GM23338 (cell line): Measurements from ENCODE around the gene TBCD. TPM values are rescaled to one million over a fixed set of nuclear protein-coding genes. Genes with fewer than 3 reads are reported as not detected.

Source experiments
- ATAC-seq: fragments of 200-7000 bp; cut with Tn5 transposase; 3 replicates; pipeline ENCODE4 v1.9.1; 2020
- DNase-seq: peaks from one replicate; pipeline ENCODE4 v3.0.0-alpha.2; 2015; ENCODE audit warnings: low spot score
- H2AFZ ChIP-seq: fragments of 200-600 bp; sonication (generic); 2 replicates; pipeline ENCODE4 v1.8.0; 2016; ENCODE audit warnings: antibody characterized with exemption, mild to moderate bottlenecking, moderate library complexity
- H3F3A ChIP-seq: fragments of 200-600 bp; sonication (generic); replicated peaks from 2 replicates; pipeline ENCODE4 v1.8.0; 2017; ENCODE audit warnings: antibody characterized with exemption, mixed run types, low read depth
- H3K27ac ChIP-seq: fragments of 200-600 bp; sonication (generic); 2 replicates; pipeline ENCODE4 v1.6.1; 2016; ENCODE audit warnings: low read depth
- H3K27me3 ChIP-seq: fragments of 200-600 bp; sonication (generic); 2 replicates; pipeline ENCODE4 v1.8.0; 2016; ENCODE audit warnings: mild to moderate bottlenecking, mixed run types, moderate library complexity; ENCODE audit not compliant: insufficient read depth
- H3K36me3 ChIP-seq: fragments of 200-600 bp; sonication (generic); 2 replicates; pipeline ENCODE4 v1.8.0; 2016; ENCODE audit warnings: mild to moderate bottlenecking; ENCODE audit not compliant: insufficient read depth
- H3K4me1 ChIP-seq: fragments of 200-600 bp; sonication (generic); 2 replicates; pipeline ENCODE4 v1.8.0; 2016; ENCODE audit warnings: mild to moderate bottlenecking, moderate library complexity; ENCODE audit not compliant: insufficient read depth
- H3K4me2 ChIP-seq: fragments of 200-600 bp; sonication (generic); 2 replicates; pipeline ENCODE4 v1.7.1; 2017; ENCODE audit warnings: mixed run types
- H3K4me3 ChIP-seq: fragments of 200-600 bp; sonication (generic); 2 replicates; pipeline ENCODE4 v1.6.1; 2016; ENCODE audit warnings: mixed run types
- H3K79me2 ChIP-seq: fragments of 200-600 bp; sonication (generic); replicated peaks from 2 replicates; pipeline ENCODE4 v1.8.0; 2017; ENCODE audit warnings: mild to moderate bottlenecking; ENCODE audit not compliant: insufficient read depth
- H3K9me2 ChIP-seq: fragments of 200-600 bp; sonication (generic); 2 replicates; pipeline ENCODE4 v1.8.0; 2017; ENCODE audit not compliant: insufficient read depth
- H4K20me1 ChIP-seq: fragments of 200-600 bp; sonication (generic); replicated peaks from 2 replicates; pipeline ENCODE4 v1.8.0; 2017; ENCODE audit warnings: mild to moderate bottlenecking; ENCODE audit not compliant: insufficient read depth
- H3K27ac Mint-ChIP-seq: 2 replicates; pipeline ENCODE4 v1.8.0; 2020; ENCODE audit warnings: inconsistent platforms, mild to moderate bottlenecking, moderate library complexity, mixed read lengths
- H3K27me3 Mint-ChIP-seq: 3 replicates; pipeline ENCODE4 v1.8.0; 2022; ENCODE audit warnings: low read depth, mild to moderate bottlenecking, moderate library complexity, mixed read lengths, inconsistent platforms; ENCODE audit not compliant: insufficient read depth, poor library complexity
- H3K36me3 Mint-ChIP-seq: 3 replicates; pipeline ENCODE4 v1.8.0; 2021; ENCODE audit warnings: low read depth, mild to moderate bottlenecking, inconsistent platforms, moderate library complexity, mixed read lengths
- H3K4me1 Mint-ChIP-seq: 3 replicates; pipeline ENCODE4 v1.8.0; 2020; ENCODE audit warnings: mild to moderate bottlenecking, inconsistent platforms, mixed read lengths
- H3K4me3 Mint-ChIP-seq: 3 replicates; pipeline ENCODE4 v1.8.0; 2021; ENCODE audit warnings: moderate library complexity, mild to moderate bottlenecking, inconsistent platforms, mixed read lengths
- H3K9me3 Mint-ChIP-seq: 3 replicates; pipeline ENCODE4 v1.8.0; 2020; ENCODE audit warnings: moderate library complexity, mild to moderate bottlenecking, inconsistent platforms, mixed read lengths
- CREB1 ChIP-seq: fragments of 250-450 bp; sonication (Bioruptor Pico); IDR thresholded peaks from 2 replicates; pipeline ENCODE4 v1.5.0; 2020; ENCODE audit warnings: low read depth, mild to moderate bottlenecking, moderate library complexity
- EZH2 ChIP-seq: fragments of 200-600 bp; sonication (generic); IDR thresholded peaks from one replicate; pipeline ENCODE4 v1.8.0; 2017; ENCODE audit warnings: antibody characterized with exemption, mild to moderate bottlenecking, low read depth; ENCODE audit not compliant: unreplicated experiment
- EZH2phosphoT487 ChIP-seq: fragments of 200-600 bp; sonication (generic); IDR thresholded peaks from one replicate; pipeline ENCODE4 v1.8.1; 2018; ENCODE audit warnings: antibody characterized with exemption; ENCODE audit not compliant: unreplicated experiment
- JUNB ChIP-seq: IDR thresholded peaks from one replicate; pipeline ENCODE4 v1.6.1; 2016; ENCODE audit warnings: antibody characterized with exemption; ENCODE audit not compliant: unreplicated experiment
- POLR2AphosphoS5 ChIP-seq: IDR thresholded peaks from 2 replicates; pipeline ENCODE4 v1.6.1; 2016; ENCODE audit warnings: antibody characterized with exemption, low read depth
- STAT1 ChIP-seq: IDR thresholded peaks from one replicate; pipeline ENCODE4 v1.6.1; 2016; ENCODE audit warnings: antibody characterized with exemption; ENCODE audit not compliant: unreplicated experiment
- ZNF114 ChIP-seq: fragments of 250-450 bp; sonication (Bioruptor Pico); IDR thresholded peaks from 2 replicates; pipeline ENCODE4 v1.5.0; 2020; ENCODE audit warnings: mild to moderate bottlenecking, moderate library complexity
- polyA plus RNA-seq: library from polyadenylated mRNA; unstranded; fragments of >200 nt; fragmentation: Nextera tagmentation; extraction: Ambion mirVana; gene quantifications from 2 replicates; pipeline ENCODE4 v1.2.1, GENCODE V29; 2016
- total RNA-seq: library from RNA; depleted of rRNA; stranded (reverse); fragments of >200 nt; shearing (Covaris generic); gene quantifications from 2 replicates; pipeline ENCODE4 v1.2.3, GENCODE V29; 2014
- TF ChIP-seq, protein P1 (sequence below): IDR thresholded peaks from 2 replicates; pipeline ENCODE4 v1.6.1; 2016; ENCODE audit warnings: antibody characterized with exemption
- TF ChIP-seq, protein P2 (sequence below): fragments of 250-450 bp; sonication (Bioruptor Pico); IDR thresholded peaks from 2 replicates; pipeline ENCODE4 v1.5.0; 2020; ENCODE audit warnings: mild to moderate bottlenecking, moderate library complexity
- TF ChIP-seq, protein P3 (sequence below), 2 experiments: fragments of 200-600 bp in 1 of 2; sonication (generic) in 1 of 2; conservative IDR thresholded peaks; 2 replicates each; pipeline versions ENCODE4 v1.5.1 to v1.6.1; 2016 to 2017; ENCODE audit warnings: antibody characterized with exemption in 2 of 2, low read depth in 2 of 2, mild to moderate bottlenecking in 2 of 2, moderate library complexity in 1 of 2

Gene TBCD
- total and polyA plus RNA-seq, 2 experiments from 2014 or later, result 75.0 to 116 TPM

DNA sequence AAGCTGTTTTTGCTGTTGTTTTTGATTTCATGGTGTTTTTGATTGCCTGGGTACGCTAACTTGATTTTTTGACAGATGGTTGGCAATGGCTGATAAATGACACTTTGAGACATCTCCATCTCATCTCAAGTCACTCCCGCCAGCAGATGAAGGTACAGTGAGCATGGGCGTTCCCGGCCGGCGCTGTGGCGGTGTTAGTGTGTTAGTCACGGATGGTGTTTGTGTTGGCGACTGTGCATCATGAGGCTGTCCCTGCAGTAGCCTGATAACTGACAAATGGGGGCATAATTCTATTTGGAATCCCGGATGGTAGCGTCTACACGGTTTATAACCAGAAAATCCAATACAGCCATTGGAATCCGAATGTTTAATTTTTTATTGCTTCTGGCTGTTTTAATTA, 169.6 kb downstream of the TBCD start:
- Histone ChIP-seq H2AFZ (no peak overlapping the region), H3F3A (no peaks in the 10 kb centered on the region), H3K36me3 (0 out of 2 replicates have a peak, but pooled peaks cover 7% of the 10 kb centered on the region), H3K9me2 (no peaks in the 10 kb centered on the region), H3K27me3 (no peaks in the 10 kb centered on the region), H3K27ac (no peak overlapping the region), H4K20me1 (0 out of 2 replicates have a peak, but pooled peaks cover 5% of the 10 kb centered on the region), H3K4me1 (no peaks in the 10 kb centered on the region), H3K4me2 (no peak overlapping the region), H3K79me2 (peaks cover 3% of the 10 kb centered on the region; the same call in 1 of the 2 replicates), H3K4me3 (no peak overlapping the region)
- H3K9me3 Mint-ChIP-seq, result no peaks in the 10 kb centered on the region
- no peaks in the 10 kb centered on the region; the same call in 2 of the 3 replicates for H3K4me1 Mint-ChIP-seq
- TF ChIP-seq POLR2AphosphoS5 (no peak), STAT1 (no peak), ZNF114 (CRISPR knock-in tag) (no peak), JUNB (no peak), EZH2 (no peak), EZH2phosphoT487 (no peak), CREB1 (CRISPR knock-in tag) (no peak)
- TF ChIP-seq, protein P1, sequence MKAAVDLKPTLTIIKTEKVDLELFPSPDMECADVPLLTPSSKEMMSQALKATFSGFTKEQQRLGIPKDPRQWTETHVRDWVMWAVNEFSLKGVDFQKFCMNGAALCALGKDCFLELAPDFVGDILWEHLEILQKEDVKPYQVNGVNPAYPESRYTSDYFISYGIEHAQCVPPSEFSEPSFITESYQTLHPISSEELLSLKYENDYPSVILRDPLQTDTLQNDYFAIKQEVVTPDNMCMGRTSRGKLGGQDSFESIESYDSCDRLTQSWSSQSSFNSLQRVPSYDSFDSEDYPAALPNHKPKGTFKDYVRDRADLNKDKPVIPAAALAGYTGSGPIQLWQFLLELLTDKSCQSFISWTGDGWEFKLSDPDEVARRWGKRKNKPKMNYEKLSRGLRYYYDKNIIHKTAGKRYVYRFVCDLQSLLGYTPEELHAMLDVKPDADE, result no peak
- H3K27me3 Mint-ChIP-seq, result no peaks in the 10 kb centered on the region
- ATAC-seq, result no peak
- no peak overlapping the region for H3K4me3 Mint-ChIP-seq
- no peak overlapping the region for H3K27ac Mint-ChIP-seq
- no peak for DNase-seq
- H3K36me3 Mint-ChIP-seq, result peaks cover 34% of the 10 kb centered on the region

DNA sequence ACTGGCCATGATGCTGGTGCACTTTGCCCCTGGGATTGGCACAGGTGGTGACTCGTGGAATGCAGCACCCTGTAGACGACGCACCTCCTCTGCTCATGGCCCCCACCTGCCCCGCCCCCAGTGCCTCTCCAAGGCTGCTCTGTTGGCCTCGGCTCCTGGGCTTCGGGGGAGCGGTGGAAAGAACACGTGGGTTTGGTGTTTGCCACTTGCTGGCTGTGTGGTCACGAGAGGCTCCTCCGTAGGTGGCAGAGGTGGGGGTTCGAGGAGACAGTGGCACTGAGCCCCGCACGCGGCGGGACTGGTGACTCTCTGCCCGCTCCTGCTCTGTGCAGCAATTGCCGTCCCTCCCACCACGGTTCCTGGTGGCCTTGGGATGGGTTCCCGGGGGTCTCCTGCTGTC, 170.8 kb downstream of the TBCD start:
- H3K79me2 ChIP-seq, result no peaks in the 10 kb centered on the region; the same call in 1 of the 2 replicates
- no peaks in the 10 kb centered on the region for H3K9me3 Mint-ChIP-seq
- ATAC-seq (no peak), DNase-seq (no peak)
- H3K27ac ChIP-seq, result no peak overlapping the region
- no peak overlapping the region for H3K4me3 ChIP-seq
- H4K20me1 ChIP-seq, result 0 out of 2 replicates have a peak, but pooled peaks cover 6% of the 10 kb centered on the region
- no peaks in the 10 kb centered on the region; the same call in 2 of the 3 replicates for H3K4me1 Mint-ChIP-seq
- H3K27me3 Mint-ChIP-seq, result no peaks in the 10 kb centered on the region
- H3K36me3 ChIP-seq, result 0 out of 2 replicates have a peak, but pooled peaks cover 7% of the 10 kb centered on the region
- H3K9me2 ChIP-seq, result no peaks in the 10 kb centered on the region
- H3K4me3 Mint-ChIP-seq, result no peak overlapping the region
- no peak overlapping the region for H2AFZ ChIP-seq
- no peak overlapping the region for H3K27ac Mint-ChIP-seq
- no peaks in the 10 kb centered on the region for H3F3A ChIP-seq
- peaks cover 43% of the 10 kb centered on the region for H3K36me3 Mint-ChIP-seq
- H3K4me2 ChIP-seq, result no peak overlapping the region
- no peaks in the 10 kb centered on the region for H3K4me1 ChIP-seq
- no peaks in the 10 kb centered on the region for H3K27me3 ChIP-seq
- TF ChIP-seq, protein P2, sequence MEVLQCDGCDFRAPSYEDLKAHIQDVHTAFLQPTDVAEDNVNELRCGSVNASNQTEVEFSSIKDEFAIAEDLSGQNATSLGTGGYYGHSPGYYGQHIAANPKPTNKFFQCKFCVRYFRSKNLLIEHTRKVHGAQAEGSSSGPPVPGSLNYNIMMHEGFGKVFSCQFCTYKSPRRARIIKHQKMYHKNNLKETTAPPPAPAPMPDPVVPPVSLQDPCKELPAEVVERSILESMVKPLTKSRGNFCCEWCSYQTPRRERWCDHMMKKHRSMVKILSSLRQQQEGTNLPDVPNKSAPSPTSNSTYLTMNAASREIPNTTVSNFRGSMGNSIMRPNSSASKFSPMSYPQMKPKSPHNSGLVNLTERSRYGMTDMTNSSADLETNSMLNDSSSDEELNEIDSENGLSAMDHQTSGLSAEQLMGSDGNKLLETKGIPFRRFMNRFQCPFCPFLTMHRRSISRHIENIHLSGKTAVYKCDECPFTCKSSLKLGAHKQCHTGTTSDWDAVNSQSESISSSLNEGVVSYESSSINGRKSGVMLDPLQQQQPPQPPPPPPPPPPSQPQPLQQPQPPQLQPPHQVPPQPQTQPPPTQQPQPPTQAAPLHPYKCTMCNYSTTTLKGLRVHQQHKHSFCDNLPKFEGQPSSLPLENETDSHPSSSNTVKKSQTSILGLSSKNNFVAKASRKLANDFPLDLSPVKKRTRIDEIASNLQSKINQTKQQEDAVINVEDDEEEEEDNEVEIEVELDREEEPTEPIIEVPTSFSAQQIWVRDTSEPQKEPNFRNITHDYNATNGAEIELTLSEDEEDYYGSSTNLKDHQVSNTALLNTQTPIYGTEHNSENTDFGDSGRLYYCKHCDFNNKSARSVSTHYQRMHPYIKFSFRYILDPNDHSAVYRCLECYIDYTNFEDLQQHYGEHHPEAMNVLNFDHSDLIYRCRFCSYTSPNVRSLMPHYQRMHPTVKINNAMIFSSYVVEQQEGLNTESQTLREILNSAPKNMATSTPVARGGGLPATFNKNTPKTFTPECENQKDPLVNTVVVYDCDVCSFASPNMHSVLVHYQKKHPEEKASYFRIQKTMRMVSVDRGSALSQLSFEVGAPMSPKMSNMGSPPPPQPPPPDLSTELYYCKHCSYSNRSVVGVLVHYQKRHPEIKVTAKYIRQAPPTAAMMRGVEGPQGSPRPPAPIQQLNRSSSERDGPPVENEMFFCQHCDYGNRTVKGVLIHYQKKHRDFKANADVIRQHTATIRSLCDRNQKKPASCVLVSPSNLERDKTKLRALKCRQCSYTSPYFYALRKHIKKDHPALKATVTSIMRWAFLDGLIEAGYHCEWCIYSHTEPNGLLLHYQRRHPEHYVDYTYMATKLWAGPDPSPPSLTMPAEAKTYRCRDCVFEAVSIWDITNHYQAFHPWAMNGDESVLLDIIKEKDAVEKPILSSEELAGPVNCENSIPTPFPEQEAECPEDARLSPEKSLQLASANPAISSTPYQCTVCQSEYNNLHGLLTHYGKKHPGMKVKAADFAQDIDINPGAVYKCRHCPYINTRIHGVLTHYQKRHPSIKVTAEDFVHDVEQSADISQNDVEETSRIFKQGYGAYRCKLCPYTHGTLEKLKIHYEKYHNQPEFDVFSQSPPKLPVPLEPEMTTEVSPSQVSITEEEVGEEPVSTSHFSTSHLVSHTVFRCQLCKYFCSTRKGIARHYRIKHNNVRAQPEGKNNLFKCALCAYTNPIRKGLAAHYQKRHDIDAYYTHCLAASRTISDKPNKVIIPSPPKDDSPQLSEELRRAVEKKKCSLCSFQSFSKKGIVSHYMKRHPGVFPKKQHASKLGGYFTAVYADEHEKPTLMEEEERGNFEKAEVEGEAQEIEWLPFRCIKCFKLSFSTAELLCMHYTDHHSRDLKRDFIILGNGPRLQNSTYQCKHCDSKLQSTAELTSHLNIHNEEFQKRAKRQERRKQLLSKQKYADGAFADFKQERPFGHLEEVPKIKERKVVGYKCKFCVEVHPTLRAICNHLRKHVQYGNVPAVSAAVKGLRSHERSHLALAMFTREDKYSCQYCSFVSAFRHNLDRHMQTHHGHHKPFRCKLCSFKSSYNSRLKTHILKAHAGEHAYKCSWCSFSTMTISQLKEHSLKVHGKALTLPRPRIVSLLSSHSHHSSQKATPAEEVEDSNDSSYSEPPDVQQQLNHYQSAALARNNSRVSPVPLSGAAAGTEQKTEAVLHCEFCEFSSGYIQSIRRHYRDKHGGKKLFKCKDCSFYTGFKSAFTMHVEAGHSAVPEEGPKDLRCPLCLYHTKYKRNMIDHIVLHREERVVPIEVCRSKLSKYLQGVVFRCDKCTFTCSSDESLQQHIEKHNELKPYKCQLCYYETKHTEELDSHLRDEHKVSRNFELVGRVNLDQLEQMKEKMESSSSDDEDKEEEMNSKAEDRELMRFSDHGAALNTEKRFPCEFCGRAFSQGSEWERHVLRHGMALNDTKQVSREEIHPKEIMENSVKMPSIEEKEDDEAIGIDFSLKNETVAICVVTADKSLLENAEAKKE (CRISPR knock-in tag), result no peak
- TF ChIP-seq, protein P1, result no peak
- TF ChIP-seq POLR2AphosphoS5 (no peak), STAT1 (no peak), JUNB (no peak), EZH2phosphoT487 (no peak)
- TF ChIP-seq, protein P3, sequence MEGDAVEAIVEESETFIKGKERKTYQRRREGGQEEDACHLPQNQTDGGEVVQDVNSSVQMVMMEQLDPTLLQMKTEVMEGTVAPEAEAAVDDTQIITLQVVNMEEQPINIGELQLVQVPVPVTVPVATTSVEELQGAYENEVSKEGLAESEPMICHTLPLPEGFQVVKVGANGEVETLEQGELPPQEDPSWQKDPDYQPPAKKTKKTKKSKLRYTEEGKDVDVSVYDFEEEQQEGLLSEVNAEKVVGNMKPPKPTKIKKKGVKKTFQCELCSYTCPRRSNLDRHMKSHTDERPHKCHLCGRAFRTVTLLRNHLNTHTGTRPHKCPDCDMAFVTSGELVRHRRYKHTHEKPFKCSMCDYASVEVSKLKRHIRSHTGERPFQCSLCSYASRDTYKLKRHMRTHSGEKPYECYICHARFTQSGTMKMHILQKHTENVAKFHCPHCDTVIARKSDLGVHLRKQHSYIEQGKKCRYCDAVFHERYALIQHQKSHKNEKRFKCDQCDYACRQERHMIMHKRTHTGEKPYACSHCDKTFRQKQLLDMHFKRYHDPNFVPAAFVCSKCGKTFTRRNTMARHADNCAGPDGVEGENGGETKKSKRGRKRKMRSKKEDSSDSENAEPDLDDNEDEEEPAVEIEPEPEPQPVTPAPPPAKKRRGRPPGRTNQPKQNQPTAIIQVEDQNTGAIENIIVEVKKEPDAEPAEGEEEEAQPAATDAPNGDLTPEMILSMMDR (conservative IDR thresholded peaks at IDR 0.05; ENCODE audit: low read depth in 2 of 2), result no peak
